C4-2B (cell line): ENCODE measurements around the gene LETM1.

Experiments
- CTCF ChIP-seq: fragments of 450-650 bp; conservative IDR thresholded peaks from 2 replicates; pipeline ENCODE4 v1.5.1; 2017; ENCODE audit warnings: mild to moderate bottlenecking
- ZFX ChIP-seq: fragments of 450-650 bp; IDR thresholded peaks from 2 replicates; pipeline ENCODE4 v1.6.1; 2017

GRCh38 chr4:1896658-1896991 is 40.7 kb upstream of the LETM1 start:
- TF ChIP-seq CTCF (no peak), ZFX (no peak)
